Right cardiac atrium (tissue), 5 donors: ENCODE data around the gene SLC7A5. TPM values are rescaled to one million over a fixed set of nuclear protein-coding genes. Genes with fewer than 3 reads are reported as not detected.
"Not testable (repeated sequence)": the region's sequence is repeated elsewhere in the genome, so short reads cannot be mapped to it uniquely, and the experiment has no call there.

Experiments used
- ATAC-seq, 2 donors: fragments of 200-7000 bp; cut with Tn5 transposase; one replicate each; pipeline versions ENCODE4 v1.8.0 to v1.9.1; 2020; ENCODE audit warnings: moderate library complexity in 2 of 2, mild to moderate bottlenecking in 1 of 2
- DNase-seq, 3 donors: peaks; one replicate each; pipeline ENCODE4 v3.0.0-alpha.2; 2020
- H3K27ac ChIP-seq: one replicate; pipeline ENCODE4 v1.5.1; 2013; ENCODE audit warnings: mild to moderate bottlenecking, low read length, control low read depth, moderate library complexity
- H3K27me3 ChIP-seq: one replicate; pipeline ENCODE4 v1.6.1; 2013; ENCODE audit not compliant: control insufficient read depth, insufficient read depth
- H3K4me1 ChIP-seq: one replicate; pipeline ENCODE4 v1.6.1; 2013; ENCODE audit warnings: low read length; ENCODE audit not compliant: control insufficient read depth, insufficient read depth
- H3K4me3 ChIP-seq: one replicate; pipeline ENCODE4 v1.5.1; 2013; ENCODE audit warnings: low read length, control low read depth
- H3K9me3 ChIP-seq: one replicate; pipeline ENCODE4 v1.6.1; 2013; ENCODE audit warnings: low read length; ENCODE audit not compliant: control insufficient read depth
- WGBS: extraction: QIAGEN DNeasy Blood & Tissue Kit; methylation state at CpG from one replicate; pipeline ENCODE4 v1.1.7; 2013; 5-methylcytosine and 5-hydroxymethylcytosine counted together
- intact Hi-C, 4 donors: fragments of 100-400 bp; cut with DNase I; formaldehyde crosslinking; loops; one replicate each; pipeline versions ENCODE4 v1.11.0 to v1.14.0; 2022 to 2023
- polyA plus RNA-seq: library from polyadenylated mRNA; stranded (reverse); fragments of 200-250 nt; gene quantifications from one replicate; pipeline ENCODE4 v1.2.3, GENCODE V29; 2013
- total RNA-seq, 4 donors: library from RNA; stranded (reverse); fragmentation: NEBNext Ultra II Directional; extraction: Animal tissue kit (Norgen Biotek cat#: 25700); gene quantifications; one replicate each; pipeline ENCODE4 v1.2.1, GENCODE V29; 2021
- donor health status: healthy with polysubstance abuse.
- donor health status: DM: no; HTN: yes; CAD: no.
- donor health status: DM: no; HTN: no; CAD: no.
- donor health status: DM: no; HTN: yes; CAD: no; lungs with severe emphysema.
- donor health status: DM: yes; HTN: yes; CAD: no.

Gene SLC7A5
- total and polyA plus RNA-seq, 5 donors: 6.6 to 23.3 (median 11.4) TPM

DNA sequence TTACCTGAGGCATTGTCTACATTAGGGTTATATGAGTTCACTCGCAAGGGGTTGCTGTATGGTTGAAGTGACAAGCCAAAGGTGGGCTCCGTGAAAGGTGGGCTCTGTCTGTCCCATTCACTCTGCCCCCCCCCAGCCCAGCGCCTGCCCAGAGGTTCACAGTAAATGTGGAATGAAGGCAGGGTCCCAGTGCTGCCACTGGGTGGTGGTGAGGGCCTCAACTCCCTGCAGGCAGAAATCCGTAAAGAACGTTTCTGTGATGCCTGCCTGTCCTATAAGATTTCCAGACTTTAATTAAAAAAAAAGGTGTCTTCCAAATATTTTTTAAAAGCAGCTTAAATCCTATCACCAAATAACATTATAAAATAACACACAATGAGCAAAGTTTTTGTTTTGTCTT is 35.7 kb upstream of the SLC7A5 start:
- 73% methylated on average over 5 of the region's 5 CpGs for WGBS
- intact Hi-C loops: loop anchor here in 1 of 4 donors (10.0 kb wide), 1 partner anchor 130 kb away; no protein-coding TSS in a partner anchor
- ATAC-seq, H3K4me1 ChIP-seq, H3K27ac ChIP-seq, DNase-seq, H3K9me3 ChIP-seq, H3K4me3 ChIP-seq, H3K27me3 ChIP-seq: not testable (repeated sequence)

DNA sequence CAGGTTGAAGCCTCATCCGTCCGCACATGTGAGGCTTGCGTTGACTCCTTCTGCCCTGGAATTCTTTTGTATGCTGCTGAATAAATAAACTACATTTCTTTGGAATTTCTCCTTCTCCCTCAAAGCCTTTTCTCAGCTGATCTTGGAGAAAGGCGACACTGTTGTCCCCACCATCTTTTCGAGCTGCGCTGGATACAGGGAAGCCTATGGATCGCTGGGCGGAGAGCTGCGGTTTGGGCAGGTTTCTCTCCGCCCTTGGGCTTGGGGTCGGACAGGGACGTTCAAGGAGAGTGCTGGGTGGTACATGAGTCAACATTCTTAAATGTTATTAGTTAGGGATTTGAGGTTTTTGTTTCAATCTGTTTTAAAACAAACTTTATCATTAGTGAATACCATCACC is 31.2 kb upstream of the SLC7A5 start:
- not testable (repeated sequence) for H3K4me3 ChIP-seq, H3K4me1 ChIP-seq, ATAC-seq, H3K27me3 ChIP-seq, H3K27ac ChIP-seq, H3K9me3 ChIP-seq
- DNase-seq: peak in 1 of 3 donors; percentile 28
- intact Hi-C loops: loop anchor here in 1 of 4 donors (10.0 kb wide), 1 partner anchor 126 kb away; no protein-coding TSS in a partner anchor
- 88% methylated on average over 12 of the region's 12 CpGs for WGBS

DNA sequence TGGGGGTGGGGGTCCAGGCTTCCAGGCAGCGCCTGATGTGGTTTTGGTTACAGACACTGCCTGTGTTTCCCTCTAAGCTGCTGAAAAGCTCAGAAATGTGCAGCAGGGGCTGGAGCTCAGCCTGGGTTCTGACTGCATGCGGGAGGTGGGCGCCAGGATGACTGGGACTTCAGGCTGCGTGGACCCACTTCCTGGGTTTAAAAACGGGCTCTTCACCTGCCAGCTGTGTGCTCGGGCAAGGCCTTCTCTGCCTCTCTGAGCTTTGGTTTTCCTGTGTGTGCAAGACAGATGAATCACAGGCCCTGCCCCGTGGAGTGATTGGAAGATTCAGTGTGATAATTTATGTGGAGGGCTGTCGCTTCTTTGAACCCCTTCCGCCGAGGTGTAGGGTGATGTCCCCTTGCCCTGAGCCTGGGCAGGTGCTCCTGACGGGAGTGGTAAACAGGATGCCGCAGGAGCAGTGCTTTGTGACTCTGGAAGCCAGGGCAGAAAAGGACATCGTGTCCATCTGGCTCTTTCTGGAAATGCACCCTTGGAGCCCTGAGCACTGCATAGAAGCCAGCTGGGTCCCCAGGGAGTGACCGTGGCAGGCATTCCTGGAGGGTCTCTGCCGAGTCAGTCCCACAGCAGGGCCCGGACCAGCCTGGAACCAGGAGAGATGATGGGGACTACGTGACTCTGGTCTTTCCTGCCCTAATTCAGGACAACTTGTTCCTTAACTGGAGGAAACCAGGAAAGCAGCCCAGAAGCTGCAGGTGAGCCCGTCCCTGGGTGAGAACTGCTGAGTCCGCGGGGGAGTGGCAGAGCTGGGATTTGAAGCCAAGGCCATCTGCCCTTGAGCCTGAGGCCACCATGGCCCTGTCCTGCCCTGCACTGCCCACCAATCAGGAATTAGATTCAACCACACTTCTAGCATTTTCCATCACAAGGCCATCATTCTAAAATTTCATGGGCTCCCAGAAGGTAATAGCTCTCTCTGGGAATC is 28.5 kb upstream of the SLC7A5 start:
- 70% methylated on average over 20 of the region's 20 CpGs for WGBS
- no peak for ATAC-seq

DNA sequence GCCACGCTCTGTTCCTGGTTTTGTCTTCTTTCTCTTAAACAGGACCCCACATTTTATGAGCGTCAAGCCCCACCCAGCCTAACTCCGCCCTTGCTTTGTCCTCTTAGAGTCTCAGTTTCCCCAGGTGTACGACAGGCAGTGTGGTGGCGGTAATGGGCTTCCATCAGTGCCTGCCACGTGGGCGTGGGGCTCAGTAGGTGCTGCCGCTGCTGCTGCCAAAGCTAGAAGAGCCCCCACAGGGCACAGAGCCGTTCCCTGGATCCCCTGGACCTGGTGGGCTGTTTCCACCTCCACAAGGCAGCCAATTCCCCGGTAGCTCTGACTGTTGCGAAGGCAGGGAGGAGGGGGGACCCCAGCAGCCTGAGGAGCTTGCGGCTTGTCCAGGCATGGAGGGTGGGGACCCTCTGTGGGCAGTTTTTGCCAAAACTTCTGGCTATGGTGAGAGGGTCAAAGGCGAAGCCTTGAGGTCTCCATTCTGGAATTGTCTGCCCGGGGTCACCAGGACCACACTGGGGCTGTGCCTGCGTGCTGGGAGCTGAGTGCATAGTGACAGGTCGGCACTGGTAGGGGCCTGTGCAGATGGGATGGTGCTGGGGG is 27.7 kb upstream of the SLC7A5 start:
- H3K9me3 ChIP-seq, H3K27me3 ChIP-seq, H3K27ac ChIP-seq, intact Hi-C loops, ATAC-seq, H3K4me3 ChIP-seq, H3K4me1 ChIP-seq: not testable (repeated sequence)
- peak in 1 of 3 donors; percentile 23 for DNase-seq
- 80% methylated on average over 16 of the region's 16 CpGs for WGBS

More for the DNA sequence above, 28.5 kb upstream of the SLC7A5 start:
- Histone ChIP-seq H3K9me3 (no peaks in the 10 kb centered on the region), H3K4me3 (no peak overlapping the region), H3K4me1 (no peaks in the 10 kb centered on the region), H3K27me3 (no peaks in the 10 kb centered on the region), H3K27ac (no peak overlapping the region)
- intact Hi-C loops: no loop called here
- peak in 1 of 3 donors; percentile 28 for DNase-seq

DNA sequence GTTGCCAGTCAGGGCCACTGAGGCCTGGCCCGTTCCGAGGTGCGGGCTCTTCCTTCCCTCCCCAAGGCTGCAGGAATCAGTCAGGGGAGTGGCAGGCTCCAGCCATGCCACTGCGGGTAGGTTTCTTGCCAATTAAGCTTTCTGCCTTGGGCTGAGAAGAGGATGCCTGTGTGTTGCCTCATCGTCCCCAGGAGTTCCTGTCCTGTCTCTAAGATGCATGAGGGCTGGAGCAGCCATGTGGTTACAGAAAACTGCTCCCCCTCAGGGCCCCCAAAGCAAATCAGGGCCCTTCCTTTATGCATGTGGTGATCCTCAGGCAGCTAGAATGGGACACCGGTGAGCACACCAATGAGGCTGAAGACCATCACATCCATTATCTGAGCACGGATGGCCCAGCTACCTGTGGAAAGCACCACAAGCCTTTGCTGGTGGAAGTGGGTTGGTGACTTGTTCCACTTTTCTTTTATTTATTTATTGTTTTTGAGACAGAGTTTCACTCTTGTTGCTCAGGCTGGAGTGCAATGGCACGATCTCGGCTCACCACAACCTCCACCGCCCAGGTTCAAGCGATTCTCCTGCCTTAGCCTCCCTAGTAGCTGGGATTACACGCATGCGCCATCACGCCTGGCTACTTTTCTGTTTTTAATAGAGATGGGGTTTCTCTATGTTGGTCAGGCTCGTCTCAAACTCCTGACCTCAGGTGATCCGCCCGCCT is 27.0 kb upstream of the SLC7A5 start:
- intact Hi-C loops, H3K27ac ChIP-seq, DNase-seq, H3K9me3 ChIP-seq, H3K4me1 ChIP-seq, H3K27me3 ChIP-seq, ATAC-seq, H3K4me3 ChIP-seq: not testable (repeated sequence)
- WGBS: 86% methylated on average over 17 of the region's 17 CpGs

DNA sequence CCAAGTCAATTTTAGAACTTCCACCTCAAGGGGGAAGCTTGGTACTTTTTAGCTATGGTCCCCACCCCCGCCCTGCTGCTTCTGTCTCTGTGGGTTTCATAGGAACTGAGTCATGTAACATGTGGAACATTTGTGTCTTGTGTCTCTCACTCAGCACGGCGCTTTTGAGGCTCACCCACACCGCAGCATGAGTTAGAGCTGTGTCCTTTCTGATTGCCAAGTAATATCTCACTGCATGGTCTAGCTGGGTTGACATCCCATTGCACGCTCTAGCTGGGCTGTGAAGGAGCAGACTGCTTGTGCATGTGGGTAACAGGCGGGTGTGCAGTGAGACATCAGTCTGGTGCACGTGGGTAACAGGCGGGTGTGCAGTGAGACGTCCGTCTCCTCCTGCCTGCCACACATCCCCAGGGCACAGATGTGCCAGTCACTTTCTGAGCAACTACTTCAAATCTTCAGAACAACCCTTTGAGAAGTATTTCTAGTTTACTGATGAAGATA is 26.4 kb upstream of the SLC7A5 start:
- Histone ChIP-seq H3K27me3 (no peaks in the 10 kb centered on the region), H3K9me3 (no peaks in the 10 kb centered on the region), H3K27ac (no peak overlapping the region), H3K4me3 (no peak overlapping the region), H3K4me1 (no peaks in the 10 kb centered on the region)
- intact Hi-C loops: no loop called here
- WGBS: 65% methylated on average over 10 of the region's 10 CpGs
- ATAC-seq (peak in 1 of 2 donors; percentile 24), DNase-seq (no peak)

DNA sequence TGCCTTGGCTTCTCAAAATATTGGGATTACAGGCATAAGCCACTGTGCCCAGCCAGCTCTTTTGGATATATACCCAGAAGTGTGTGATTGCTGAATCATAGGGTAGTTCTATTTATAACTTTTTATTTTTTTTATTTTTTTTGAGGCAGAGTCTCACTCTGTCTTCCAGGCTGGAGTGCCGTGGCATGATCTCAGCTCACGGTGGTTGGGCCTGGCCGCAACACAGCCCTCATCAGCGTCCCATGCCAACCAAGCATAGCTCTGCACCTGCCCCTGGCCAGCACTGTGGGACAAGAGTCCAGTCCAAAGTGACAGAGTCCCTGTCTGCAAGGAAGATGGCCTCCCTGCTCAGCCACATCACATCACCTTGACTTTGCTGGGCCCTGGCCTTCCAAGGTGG is 24.7 kb upstream of the SLC7A5 start:
- peak in 1 of 3 donors; percentile 52 for DNase-seq

DNA sequence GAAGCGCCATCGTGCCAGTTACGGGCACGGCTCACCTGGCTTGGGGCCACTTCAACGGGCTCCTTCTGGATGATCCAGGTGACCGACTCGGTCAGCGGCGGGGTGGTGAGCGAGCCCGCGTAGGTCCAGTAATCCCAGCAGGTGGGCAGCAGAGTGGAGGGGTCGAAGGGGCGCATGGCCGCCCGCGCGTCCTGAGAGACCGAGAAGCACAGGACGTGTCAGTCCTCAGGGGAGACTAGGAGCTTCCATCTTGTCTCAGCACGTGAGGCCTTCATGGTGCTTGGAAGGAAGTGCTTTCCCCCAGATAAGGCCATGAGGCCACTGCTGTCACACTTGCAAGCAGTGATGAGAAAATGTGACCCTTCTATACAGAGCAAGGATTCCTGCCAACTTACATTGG is 22.5 kb upstream of the SLC7A5 start:
- Histone ChIP-seq H3K4me3 (no peak overlapping the region), H3K9me3 (no peaks in the 10 kb centered on the region), H3K27ac (no peak overlapping the region), H3K4me1 (no peaks in the 10 kb centered on the region), H3K27me3 (no peaks in the 10 kb centered on the region)
- DNase-seq (no peak), ATAC-seq (no peak)
- intact Hi-C loops: no loop called here
- 88% methylated on average over 21 of the region's 21 CpGs for WGBS

More for the DNA sequence above, 24.7 kb upstream of the SLC7A5 start:
- intact Hi-C loops, H3K27me3 ChIP-seq, H3K9me3 ChIP-seq, H3K27ac ChIP-seq, H3K4me3 ChIP-seq, H3K4me1 ChIP-seq: not testable (repeated sequence)
- 33% methylated on average over 4 of the region's 4 CpGs for WGBS
- ATAC-seq: peak; percentile 74 to 81

DNA sequence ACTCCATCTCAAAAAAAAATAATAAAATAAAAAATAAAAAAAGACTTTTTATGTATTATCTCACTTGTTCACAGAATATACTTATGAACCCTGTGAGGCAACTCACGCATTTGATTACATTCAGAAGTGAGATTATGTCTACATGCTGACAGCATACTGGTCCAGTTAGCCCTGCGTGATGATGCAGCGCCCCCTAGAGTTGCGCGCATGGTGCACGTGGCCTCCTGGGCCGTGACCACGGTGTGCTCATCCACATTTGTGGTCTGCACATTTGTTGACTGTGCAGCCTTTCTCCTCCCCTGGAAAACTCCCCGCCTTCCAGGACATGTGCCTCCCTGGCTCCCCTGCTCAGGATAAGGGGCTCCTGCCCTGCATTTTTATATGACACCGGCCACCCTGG is 20.5 kb upstream of the SLC7A5 start:
- ATAC-seq, intact Hi-C loops, H3K4me3 ChIP-seq, H3K27me3 ChIP-seq, H3K9me3 ChIP-seq, H3K27ac ChIP-seq, H3K4me1 ChIP-seq: not testable (repeated sequence)
- 90% methylated on average over 10 of the region's 10 CpGs for WGBS
- peak in 1 of 3 donors; percentile 30 for DNase-seq

DNA sequence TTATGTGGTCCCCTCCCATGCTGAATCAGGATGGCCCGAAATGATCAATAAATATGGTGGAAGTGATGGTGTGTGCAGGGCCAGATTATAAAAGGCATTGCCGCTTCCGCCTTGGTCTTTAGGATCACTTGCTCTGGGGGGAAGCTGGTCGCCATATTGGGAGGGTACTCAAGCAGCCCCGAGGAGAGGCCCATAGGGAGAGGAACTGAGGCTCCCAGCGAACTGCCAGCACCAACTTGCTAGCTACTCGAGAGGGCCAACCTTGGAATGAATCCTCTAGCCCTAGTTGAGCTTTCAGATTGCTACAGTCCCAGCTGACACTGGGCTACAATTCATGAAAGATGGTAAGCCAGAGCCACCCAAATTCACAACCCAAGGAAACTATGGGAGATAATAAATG is 19.0 kb upstream of the SLC7A5 start:
- ATAC-seq, H3K9me3 ChIP-seq, DNase-seq, H3K27me3 ChIP-seq, H3K27ac ChIP-seq, intact Hi-C loops, H3K4me1 ChIP-seq, H3K4me3 ChIP-seq: not testable (repeated sequence)
- 89% methylated on average over 7 of the region's 7 CpGs for WGBS
